IPS DF 6.9 (cell line): ENCODE results near the gene IFNA10.
"Not testable (repeated sequence)": the region's sequence is repeated elsewhere in the genome, so short reads cannot be mapped to it uniquely, and the experiment has no call there.

Source experiments
- DNase-seq: peaks from one replicate; pipeline ENCODE4 v3.0.0-alpha.2; 2013; ENCODE audit warnings: low read depth, low spot score
- H3K27ac ChIP-seq: one replicate; pipeline ENCODE4 v1.5.1; 2013; ENCODE audit warnings: low read length, control low read depth
- H3K27me3 ChIP-seq: 2 replicates; pipeline ENCODE4 v1.6.1; 2013; ENCODE audit warnings: mild to moderate bottlenecking, low read length; ENCODE audit not compliant: control insufficient read depth, insufficient read depth
- H3K36me3 ChIP-seq: 2 replicates; pipeline ENCODE4 v1.6.1; 2013; ENCODE audit warnings: low read length; ENCODE audit not compliant: control insufficient read depth, insufficient read depth
- H3K4me1 ChIP-seq: 2 replicates; pipeline ENCODE4 v1.6.1; 2013; ENCODE audit warnings: low read length; ENCODE audit not compliant: control insufficient read depth, insufficient read depth
- H3K4me3 ChIP-seq: 2 replicates; pipeline ENCODE4 v1.5.1; 2013; ENCODE audit warnings: mild to moderate bottlenecking, low read length
- H3K9me3 ChIP-seq: 2 replicates; pipeline ENCODE4 v1.6.1; 2013; ENCODE audit warnings: low read length, inconsistent platforms; ENCODE audit not compliant: control insufficient read depth, insufficient read depth
- WGBS: extraction: QIAGEN DNeasy Blood & Tissue Kit; methylation state at CpG from one replicate; pipeline ENCODE4 v1.1.7; 2013; ENCODE audit warnings: mixed read lengths, missing lambda C conversion rate; ENCODE audit not compliant: insufficient read length, insufficient coverage; 5-methylcytosine and 5-hydroxymethylcytosine counted together

The IFNA10 gene

DNA sequence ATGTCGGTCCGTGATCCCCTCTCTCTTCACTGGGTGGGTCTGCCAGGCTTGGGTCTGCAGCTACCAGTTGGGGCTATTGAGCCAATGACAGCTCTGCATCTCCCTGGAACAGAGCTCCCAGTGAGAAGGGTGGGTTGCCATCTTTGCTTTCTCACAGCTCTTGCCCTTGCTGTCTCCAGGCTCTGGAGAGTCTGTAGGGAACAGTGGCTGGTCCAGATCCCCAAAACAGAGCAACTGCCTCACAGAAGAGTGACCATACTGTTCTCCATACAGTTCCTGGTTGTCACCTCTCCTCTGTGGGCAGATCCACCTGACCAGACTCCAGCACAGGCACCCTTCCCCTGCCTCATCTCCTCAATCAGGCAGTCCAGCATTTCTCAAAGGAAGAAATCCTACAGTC, 26.3 kb upstream of the IFNA10 start:
- Histone ChIP-seq H3K27me3 (no peaks in the 10 kb centered on the region), H3K4me1 (no peaks in the 10 kb centered on the region), H3K36me3 (no peaks in the 10 kb centered on the region), H3K27ac (no peak overlapping the region), H3K4me3 (no peak overlapping the region), H3K9me3 (no peaks in the 10 kb centered on the region)
- WGBS, result no CpG with 5 or more reads among the region's 2 CpGs
- DNase-seq, result no peak

DNA sequence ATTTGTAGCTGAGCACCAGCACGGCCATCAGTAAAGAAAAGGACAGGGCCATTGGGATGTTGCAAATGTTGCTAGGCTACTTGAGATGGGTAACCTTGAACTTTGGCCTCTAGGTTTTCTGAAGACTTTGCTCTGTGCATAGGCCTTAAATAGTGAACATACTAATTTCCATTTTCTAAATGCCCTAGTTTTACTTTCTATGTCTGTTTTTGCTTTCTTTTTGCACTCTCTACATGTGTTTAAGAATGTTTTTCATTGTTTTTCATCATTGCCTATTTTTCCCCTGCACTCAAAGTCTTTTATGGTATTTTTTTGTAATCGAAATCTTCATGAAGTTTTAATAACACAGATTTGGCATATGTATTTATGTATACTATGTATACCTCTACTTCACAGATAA, 21.2 kb upstream of the IFNA10 start, which contains the start of gene IFNA17:
IFNA17 (minus strand) TSS at position 101 of the 400 bp plus-strand sequence; CDS start at position 52, 49 bp downstream.
- no peak for DNase-seq
- H3K4me1 ChIP-seq, result no peaks in the 10 kb centered on the region
- H3K4me3 ChIP-seq, result no peak within 1 kb of the TSS
- H3K36me3 ChIP-seq, result no peaks in the 10 kb centered on the region
- H3K27me3 ChIP-seq, result no peaks in the 10 kb centered on the region
- no peaks in the 10 kb centered on the region for H3K9me3 ChIP-seq
- no peak within 1 kb of the TSS for H3K27ac ChIP-seq
- WGBS, result no CpG with 5 or more reads among the region's 2 CpGs

DNA sequence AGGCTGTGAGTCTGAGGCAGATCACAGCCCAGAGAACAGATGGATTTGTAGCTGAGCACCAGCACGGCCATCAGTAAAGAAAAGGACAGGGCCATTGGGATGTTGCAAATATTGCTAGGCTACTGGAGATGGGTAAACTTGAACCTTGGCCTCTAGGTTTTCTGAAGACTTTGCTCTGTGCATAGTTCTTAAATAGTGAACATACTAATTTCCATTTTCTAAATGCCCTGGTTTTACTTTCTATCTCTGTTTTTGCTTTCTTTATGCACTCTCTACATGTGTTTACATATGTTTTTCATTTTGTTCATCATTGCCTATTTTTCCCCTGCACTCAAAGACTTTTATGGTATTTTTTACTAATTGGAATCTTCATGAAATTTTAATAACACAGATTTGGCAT, 10.3 kb upstream of the IFNA10 start, which contains the start of gene IFNA16:
IFNA16 (minus strand) TSS at position 101 of the 400 bp plus-strand sequence; CDS start at position 95, 6 bp downstream.
- not testable (repeated sequence) for H3K4me3 ChIP-seq, H3K4me1 ChIP-seq, H3K36me3 ChIP-seq, DNase-seq, H3K9me3 ChIP-seq, H3K27me3 ChIP-seq, H3K27ac ChIP-seq
- no CpG with 5 or more reads among the region's 1 CpG for WGBS

DNA sequence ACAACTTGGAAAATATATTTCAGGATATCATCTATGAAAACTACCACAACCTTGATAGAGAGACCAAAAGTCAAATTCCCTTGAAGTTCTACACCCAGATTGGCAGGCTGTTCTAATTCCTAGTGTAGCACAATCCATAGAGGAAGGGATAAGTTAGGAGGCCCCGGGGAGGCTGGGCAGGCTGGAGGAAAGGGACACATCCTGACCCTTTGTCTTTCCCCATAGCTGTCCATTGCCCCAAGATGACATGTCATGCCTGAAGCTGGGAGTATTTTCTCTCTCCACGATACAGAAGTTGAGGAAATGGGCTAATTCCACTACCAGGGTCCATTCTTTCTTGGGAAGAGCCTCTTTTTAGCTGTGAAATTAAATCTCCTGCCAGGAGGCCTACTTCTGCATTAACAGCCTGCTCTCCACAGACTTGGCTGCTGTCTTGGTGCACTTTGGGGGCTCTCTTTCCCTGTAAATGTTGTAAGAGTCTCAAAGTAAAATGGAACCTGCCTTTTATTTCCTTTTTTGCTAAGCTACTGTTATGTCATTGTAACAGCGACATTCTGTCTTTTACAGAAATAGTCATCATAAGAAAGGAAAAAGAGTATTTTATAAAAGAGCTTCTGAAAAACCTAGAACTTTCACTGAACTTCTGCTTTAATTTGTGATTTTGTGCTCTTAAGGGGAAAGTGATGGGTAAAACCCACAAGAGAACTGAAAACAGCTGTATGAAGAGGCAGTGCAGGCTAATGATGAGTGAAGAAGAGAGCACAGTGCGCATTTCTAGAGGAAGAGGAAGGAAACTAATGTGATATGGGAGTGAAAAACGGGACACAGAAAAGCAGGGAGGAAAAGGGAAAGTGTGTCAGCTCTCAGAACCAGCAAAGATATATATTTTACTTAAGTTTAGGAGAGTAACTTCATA, 6.7 kb upstream of the IFNA10 start:
- H3K9me3 ChIP-seq, DNase-seq, H3K27ac ChIP-seq, H3K4me3 ChIP-seq, H3K36me3 ChIP-seq, H3K4me1 ChIP-seq, H3K27me3 ChIP-seq: not testable (repeated sequence)
- no CpG with 5 or more reads among the region's 5 CpGs for WGBS

DNA sequence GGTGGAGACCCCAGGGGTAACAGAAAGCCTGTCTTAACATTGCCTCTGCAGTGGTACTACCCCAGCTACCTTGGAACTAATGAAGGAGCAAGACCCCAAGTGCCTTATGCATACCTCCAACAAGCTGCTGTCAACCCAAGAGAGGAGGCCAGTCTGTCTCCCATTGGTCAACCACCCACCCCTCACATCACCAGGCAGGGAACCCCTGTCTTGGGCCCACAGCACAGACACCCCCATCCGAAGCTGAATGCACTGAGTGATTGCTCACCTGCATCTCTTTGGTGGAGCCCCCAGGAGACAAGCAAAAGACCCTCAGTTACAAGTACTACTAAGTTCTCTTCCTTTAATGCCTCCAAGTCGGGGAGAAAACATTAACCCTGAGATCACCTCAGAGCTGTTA, 5.2 kb upstream of the IFNA10 start:
- DNase-seq, H3K27ac ChIP-seq, H3K27me3 ChIP-seq, H3K4me3 ChIP-seq, H3K4me1 ChIP-seq, H3K9me3 ChIP-seq, H3K36me3 ChIP-seq: not testable (repeated sequence)
- WGBS, result no CpG with 5 or more reads among the region's 2 CpGs

DNA sequence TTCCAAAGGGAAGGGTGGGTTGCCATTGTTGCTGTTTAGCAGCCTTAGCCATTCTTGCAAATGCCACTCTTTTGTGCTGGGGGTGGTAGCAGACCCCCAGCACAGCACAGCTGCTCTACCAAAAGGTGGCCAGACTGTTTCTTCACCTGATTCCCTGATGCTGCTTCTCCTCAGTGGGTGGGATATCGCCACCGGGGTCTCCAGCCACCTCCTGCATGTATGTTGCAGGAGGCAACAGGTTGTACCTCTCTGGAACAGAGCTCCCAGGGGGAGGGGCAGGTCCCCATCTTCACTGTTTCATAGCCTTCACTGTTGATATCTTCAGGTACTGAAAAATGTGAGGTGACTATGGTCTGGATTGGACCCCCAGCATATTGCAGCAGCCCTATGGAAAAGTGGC, 3.8 kb upstream of the IFNA10 start:
- H3K27ac ChIP-seq, DNase-seq, H3K4me1 ChIP-seq, H3K36me3 ChIP-seq, H3K9me3 ChIP-seq, H3K27me3 ChIP-seq, H3K4me3 ChIP-seq: not testable (repeated sequence)
- no CpG with 5 or more reads among the region's 2 CpGs for WGBS

DNA sequence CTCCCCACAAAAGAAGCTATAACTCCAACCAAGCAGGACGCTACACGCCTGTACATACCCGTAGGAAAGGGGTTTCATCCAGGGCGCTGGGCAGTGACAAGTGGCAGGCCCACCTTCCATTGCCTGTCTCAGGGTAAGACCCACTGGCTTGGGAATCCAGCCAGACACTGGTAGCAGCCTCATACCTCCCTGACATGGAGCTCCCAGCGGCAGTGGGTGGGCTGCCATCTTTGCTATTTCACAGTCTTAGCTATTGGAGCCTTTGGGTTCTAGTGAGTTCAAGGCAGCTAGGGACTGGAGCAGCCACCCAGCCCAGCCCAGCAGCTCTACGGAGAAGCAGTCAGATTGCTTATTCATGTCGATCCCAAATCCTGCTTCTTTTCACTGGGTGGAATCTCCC, 3.4 kb upstream of the IFNA10 start:
- Histone ChIP-seq H3K27me3 (no peaks in the 10 kb centered on the region), H3K4me3 (no peak overlapping the region), H3K9me3 (no peaks in the 10 kb centered on the region), H3K4me1 (no peaks in the 10 kb centered on the region), H3K36me3 (no peaks in the 10 kb centered on the region), H3K27ac (no peak overlapping the region)
- no CpG with 5 or more reads among the region's 7 CpGs for WGBS
- no peak for DNase-seq

DNA sequence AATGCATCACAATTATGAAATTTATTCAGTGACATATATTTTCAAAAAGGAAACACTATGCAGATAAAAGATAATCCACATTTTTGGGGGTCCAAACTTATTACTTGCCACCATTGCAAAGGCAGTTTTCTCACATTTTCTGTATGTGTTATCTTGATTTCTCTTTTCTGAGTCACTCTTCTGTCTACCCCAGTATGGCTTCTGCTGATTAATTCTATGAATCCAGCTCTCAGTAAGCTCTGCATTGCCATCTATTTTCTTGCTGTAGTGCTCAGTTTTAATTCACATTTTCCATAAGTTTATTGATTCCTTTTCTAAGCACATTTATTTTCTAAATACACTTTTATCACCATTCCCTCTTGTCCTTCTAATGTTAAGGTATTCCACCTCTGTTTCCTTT, 1.7 kb downstream of the IFNA10 start:
- no peaks in the 10 kb centered on the region for H3K4me1 ChIP-seq
- no peaks in the 10 kb centered on the region for H3K27me3 ChIP-seq
- no peak for DNase-seq
- H3K27ac ChIP-seq, result no peak overlapping the region
- H3K4me3 ChIP-seq, result no peak overlapping the region
- H3K9me3 ChIP-seq, result no peaks in the 10 kb centered on the region
- H3K36me3 ChIP-seq, result no peaks in the 10 kb centered on the region

DNA sequence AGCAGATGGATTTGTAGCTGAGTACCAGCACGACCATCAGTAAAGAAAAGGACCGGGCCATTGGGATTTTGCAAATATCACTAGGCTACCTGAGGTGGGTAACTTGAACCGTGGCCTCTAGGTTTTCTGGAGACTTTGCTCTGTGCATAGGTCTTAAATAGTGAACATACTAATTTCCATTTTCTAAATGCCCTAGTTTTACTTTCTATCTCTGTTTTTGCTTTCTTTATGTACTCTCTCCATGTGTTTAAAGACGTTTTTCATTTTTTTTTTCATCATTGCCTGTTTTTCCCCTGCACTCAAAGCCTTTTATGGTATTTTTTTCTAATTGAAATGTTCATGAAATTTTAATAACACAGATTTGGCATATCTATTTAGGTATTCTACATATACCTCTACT, 4.8 kb downstream of the IFNA10 start, which contains the start of gene IFNA7:
IFNA7 (minus strand) TSS at position 101 of the 400 bp plus-strand sequence; CDS start at position 61, 40 bp downstream.
- not testable (repeated sequence) for H3K9me3 ChIP-seq, H3K36me3 ChIP-seq, H3K27ac ChIP-seq, H3K4me3 ChIP-seq, DNase-seq, H3K4me1 ChIP-seq, H3K27me3 ChIP-seq
- no CpG with 5 or more reads among the region's 4 CpGs for WGBS

DNA sequence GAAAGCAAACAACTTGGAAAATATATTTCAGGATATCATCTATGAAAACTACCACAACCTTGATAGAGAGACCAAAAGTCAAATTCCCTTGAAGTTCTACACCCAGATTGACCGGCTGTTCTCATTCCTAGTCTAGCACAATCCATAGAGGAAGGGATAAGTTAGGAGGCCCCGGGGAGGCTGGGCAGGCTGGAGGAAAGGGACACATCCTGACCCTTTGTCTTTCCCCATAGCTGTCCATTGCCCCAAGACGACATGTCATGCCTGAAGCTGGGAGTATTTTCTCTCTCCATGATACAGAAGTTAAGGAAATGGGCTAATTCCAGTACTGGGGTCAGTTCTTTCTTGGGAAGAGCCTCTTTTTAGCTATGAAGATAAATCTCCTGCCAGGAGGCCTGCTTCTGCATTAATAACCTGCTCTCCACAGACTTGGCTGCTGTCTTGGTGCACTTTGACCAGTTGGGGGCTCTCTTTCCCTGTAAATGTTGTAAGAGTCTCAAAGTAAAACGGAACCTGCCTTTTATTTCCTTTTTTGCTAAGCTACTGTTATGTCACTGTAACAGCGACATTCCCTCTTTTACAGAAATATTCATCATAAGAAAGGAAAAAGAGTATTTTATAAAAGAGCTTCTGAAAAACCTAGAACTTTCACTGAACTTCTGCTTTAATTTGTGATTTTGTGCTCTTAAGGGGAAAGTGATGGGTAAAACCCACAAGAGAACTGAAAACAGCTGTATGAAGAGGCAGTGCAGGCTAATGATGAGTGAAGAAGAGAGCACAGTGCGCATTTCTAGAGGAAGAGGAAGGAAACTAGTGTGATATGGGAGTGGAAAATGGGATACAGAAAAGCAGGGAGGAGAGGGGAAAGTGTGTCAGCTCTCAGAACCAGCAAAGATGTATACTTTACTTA, 11.8 kb downstream of the IFNA10 start:
- H3K4me3 ChIP-seq, H3K27ac ChIP-seq, H3K9me3 ChIP-seq, DNase-seq, H3K36me3 ChIP-seq, H3K27me3 ChIP-seq, H3K4me1 ChIP-seq: not testable (repeated sequence)
- WGBS, result no CpG with 5 or more reads among the region's 6 CpGs
